GM20431 (cell line): ENCODE results near the gene SHH.

Experiments
- in situ Hi-C: fragments of 300-500 bp; cut with MseI, MboI; formaldehyde crosslinking; loops from one replicate; pipeline ENCODE4 v1.15.0; 2020; ENCODE audit warnings: low sequenced_read_pairs; ENCODE audit not compliant: unreplicated experiment

The SHH gene

GRCh38 chr7:155775691-155776090 is 36.6 kb downstream of the SHH start:
- in situ Hi-C loops: no loop called here

GRCh38 chr7:155774947-155775346 is 37.3 kb downstream of the SHH start:
- in situ Hi-C loops: no loop called here

- in situ Hi-C loops: no loop called here
Observed at GRCh38 chr7:155773531-155773930, 38.7 kb downstream of the SHH start.

GRCh38 chr7:155770241-155770640 is 42.0 kb downstream of the SHH start:
- in situ Hi-C loops: no loop called here

DNA sequence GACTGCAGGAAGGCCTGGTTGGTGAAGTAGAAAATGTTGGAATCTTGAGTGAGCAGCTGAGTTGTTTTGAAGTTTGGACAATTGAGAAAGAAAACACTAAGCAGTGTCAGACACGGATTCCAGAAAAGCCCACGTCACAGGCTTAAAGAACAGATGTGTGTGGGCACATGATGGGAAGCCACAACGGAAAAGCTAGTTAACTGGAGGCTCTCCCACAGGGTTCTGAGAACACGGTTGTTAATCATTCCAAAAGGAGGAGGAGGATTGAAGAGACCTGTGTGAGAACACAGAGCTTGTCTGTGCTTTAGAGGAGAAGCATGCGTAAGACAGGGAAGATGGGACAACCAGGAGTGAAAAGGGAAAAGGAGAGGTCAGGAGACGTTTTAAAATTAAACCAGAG is 42.6 kb downstream of the SHH start:
- in situ Hi-C loops: loop anchor here (10.0 kb wide), 1 partner anchor 175 kb away; no protein-coding TSS in a partner anchor

- in situ Hi-C loops: loop anchor here (10.0 kb wide), 1 partner anchor 172 kb away; no protein-coding TSS in a partner anchor
Observed at GRCh38 chr7:155766966-155767916, 45.0 kb downstream of the SHH start.

DNA sequence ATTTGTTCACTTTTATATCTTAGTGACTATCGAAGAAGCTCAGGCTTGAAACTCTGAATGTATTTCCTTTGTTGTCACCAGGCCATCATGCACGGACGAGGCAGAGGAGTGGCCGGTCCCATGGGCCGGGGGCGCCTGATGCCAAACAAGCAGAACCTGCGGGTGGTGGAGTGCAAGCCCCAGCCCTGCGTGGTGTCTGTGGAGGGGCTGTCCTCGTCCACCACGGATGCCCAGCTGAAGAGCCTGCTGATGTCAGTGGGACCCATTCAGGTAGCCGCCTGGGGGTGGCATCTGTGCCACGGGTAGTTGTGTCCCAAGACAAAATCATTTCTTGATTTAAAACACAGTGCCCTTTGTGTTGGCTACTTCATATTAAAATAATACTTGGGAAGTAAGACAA is 45.9 kb downstream of the SHH start:
- in situ Hi-C loops: loop anchor here (10.0 kb wide), 1 partner anchor 172 kb away; no protein-coding TSS in a partner anchor

GRCh38 chr7:155765458-155765857 is 46.8 kb downstream of the SHH start:
- in situ Hi-C loops: loop anchor here (10.0 kb wide), 1 partner anchor 171 kb away; no protein-coding TSS in a partner anchor

DNA sequence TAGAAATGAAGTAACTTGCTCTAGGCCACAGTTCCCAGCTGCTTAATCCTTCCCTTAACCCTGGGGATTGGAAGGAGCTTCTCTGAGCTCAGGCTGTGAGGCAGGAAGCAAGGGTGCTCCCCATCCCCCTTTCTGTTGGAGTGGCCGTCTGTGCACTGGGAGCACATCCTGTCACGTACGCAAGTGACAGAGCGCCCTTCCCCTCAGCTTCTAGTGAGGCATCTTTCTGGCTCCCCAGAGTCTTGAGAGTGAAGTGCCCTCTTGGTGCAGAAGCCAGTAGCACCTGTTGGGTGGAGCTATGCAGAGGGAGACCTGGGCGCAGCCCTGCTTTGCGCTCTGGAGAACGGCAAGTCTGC is 47.8 kb downstream of the SHH start:
- in situ Hi-C loops: loop anchor here (10.0 kb wide), 1 partner anchor 170 kb away; no protein-coding TSS in a partner anchor

- in situ Hi-C loops: loop anchor here (10.0 kb wide), 1 partner anchor 169 kb away; no protein-coding TSS in a partner anchor
Observed at GRCh38 chr7:155763691-155764437, 48.4 kb downstream of the SHH start.

DNA sequence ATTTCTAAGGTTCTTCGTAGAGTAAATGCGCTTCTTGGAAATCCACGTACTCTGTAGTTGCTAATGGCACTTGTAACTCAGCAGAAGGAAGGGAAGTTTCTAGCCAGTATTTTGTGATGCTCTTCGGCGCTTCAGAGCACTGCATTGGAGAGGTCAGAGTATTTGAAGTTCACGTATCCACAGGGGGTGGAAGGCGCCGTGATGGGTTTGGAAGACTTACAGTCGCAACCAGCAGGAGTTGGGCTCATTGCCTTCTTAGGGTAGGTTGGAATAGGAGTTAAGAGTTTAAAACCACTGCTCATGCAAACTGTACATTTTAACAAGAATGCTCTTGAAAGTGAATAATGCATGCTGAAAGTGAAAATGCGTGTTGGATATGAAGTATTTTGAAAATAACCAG is 49.1 kb downstream of the SHH start:
- in situ Hi-C loops: loop anchor here (10.0 kb wide), 1 partner anchor 168 kb away; no protein-coding TSS in a partner anchor

DNA sequence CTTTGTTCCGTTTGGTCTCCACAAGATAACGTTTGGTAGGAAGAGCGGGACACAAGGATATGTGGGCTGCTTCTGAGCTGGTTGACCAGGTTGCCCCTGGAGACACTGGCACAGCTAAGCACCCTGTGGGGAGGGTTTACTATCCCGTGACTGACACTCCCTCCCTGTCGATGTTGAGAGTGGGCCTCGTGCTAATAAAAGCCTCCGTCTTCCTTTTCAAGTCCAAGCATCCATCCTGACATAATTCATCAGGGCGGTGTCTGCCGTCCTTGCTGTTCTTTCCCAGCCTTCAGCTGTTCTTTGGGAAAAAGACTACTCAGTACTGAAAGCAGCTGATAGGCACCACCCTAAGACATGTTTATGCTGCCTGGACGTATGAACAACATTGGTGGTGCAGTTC is 49.6 kb downstream of the SHH start:
- in situ Hi-C loops: loop anchor here (10.0 kb wide), 1 partner anchor 168 kb away; no protein-coding TSS in a partner anchor

- in situ Hi-C loops: loop anchor here (10.0 kb wide), 1 partner anchor 167 kb away; no protein-coding TSS in a partner anchor
Observed at GRCh38 chr7:155762036-155762435, 50.2 kb downstream of the SHH start.

GRCh38 chr7:155761162-155761561 is 51.1 kb downstream of the SHH start:
- in situ Hi-C loops: loop anchor here (10.0 kb wide), 1 partner anchor 166 kb away; no protein-coding TSS in a partner anchor

- in situ Hi-C loops: loop anchor here (10.0 kb wide), 1 partner anchor 165 kb away; no protein-coding TSS in a partner anchor
Observed at GRCh38 chr7:155759740-155760430, 52.4 kb downstream of the SHH start.

GRCh38 chr7:155758348-155758747 is 53.9 kb downstream of the SHH start:
- in situ Hi-C loops: no loop called here

GRCh38 chr7:155756322-155756721 is 55.9 kb downstream of the SHH start:
- in situ Hi-C loops: no loop called here

DNA sequence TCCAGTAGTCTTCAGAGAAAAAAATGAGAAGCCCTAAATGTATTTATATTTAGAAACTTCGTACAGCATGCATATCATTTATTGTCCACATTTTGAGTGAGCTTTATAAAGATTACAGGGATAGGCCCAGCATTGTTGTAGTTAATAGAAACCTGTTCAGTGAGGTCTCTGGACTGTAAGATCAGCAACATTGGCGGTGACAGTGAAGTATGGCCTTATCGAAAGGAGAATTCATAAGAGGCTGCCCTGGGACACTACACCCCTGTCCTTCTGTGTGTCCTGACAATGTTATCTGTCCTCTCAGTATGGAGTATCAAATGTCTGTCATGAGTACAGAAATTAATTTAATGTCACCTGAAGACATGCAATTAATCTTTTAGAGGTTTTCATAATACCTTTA is 57.2 kb downstream of the SHH start:
- in situ Hi-C loops: no loop called here

DNA sequence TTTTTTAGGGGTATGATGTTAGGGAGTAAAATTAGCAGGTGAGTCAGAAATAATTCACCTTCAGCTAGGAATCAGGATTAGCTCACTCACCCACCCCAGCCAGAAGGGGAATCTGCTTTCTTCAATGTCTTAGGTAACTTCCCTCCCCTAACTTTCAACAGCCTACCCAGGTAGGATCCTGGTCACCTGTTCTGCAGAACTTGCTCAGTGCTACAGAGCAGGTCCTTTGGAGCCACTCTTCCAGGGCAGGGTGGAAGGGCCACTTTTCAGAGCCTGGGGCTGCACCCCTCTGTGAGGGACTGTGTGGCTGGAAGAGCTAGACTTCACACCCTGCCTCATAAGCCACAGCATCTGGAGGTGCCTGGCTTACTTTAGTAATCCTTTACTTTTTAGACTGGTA is 58.1 kb downstream of the SHH start:
- in situ Hi-C loops: no loop called here

GRCh38 chr7:155753446-155753965 is 58.8 kb downstream of the SHH start:
- in situ Hi-C loops: no loop called here
